Naive thymus-derived CD8-positive, alpha-beta T cell (primary cell): ENCODE measurements around the gene LACTBL1. TPM values are rescaled to one million over a fixed set of nuclear protein-coding genes. Genes with fewer than 3 reads are reported as not detected.

ENCODE experiments used
- ATAC-seq, 2 donors: fragments of 150-1000 bp; cut with Tn5 transposase in 1 of 2; sonication (Bioruptor Pico), chemical (Tn5 transposase) in 1 of 2; 1 replicate in 1 of 2; 2 replicates in 1 of 2; pipeline ENCODE4 v1.10.0; 2021; ENCODE audit warnings: mild to moderate bottlenecking in 2 of 2, moderate library complexity in 2 of 2
- POLR2A ChIA-PET: fragments of 350-600 bp; sonication (Branson Sonifier 250); formaldehyde crosslinking; loops from one replicate; lab custom pipeline; 2021; ENCODE audit warnings: antibody characterized with exemption; lab: Charles Lee
- DNase-seq, 10 donors: peaks; one replicate each; pipeline versions ENCODE4 v3.0.0 to v3.0.0-alpha.2; 2020 to 2022
- H3K27ac Mint-ChIP-seq, 10 donors: one replicate each; pipeline ENCODE4 v1.8.0; 2020 to 2022; ENCODE audit warnings: mild to moderate bottlenecking in 10 of 10, mixed read lengths in 10 of 10, moderate library complexity in 4 of 10, inconsistent platforms in 1 of 10
- H3K27me3 Mint-ChIP-seq, 5 donors: one replicate each; pipeline ENCODE4 v1.8.0; 2021 to 2022; ENCODE audit warnings: mixed read lengths in 5 of 5
- H3K36me3 Mint-ChIP-seq, 3 donors: one replicate each; pipeline ENCODE4 v1.8.0; 2020 to 2022; ENCODE audit warnings: mixed read lengths in 3 of 3, mild to moderate bottlenecking in 2 of 3, inconsistent platforms in 1 of 3
- H3K4me1 Mint-ChIP-seq, 4 donors: one replicate each; pipeline ENCODE4 v1.8.0; 2021 to 2022; ENCODE audit warnings: mixed read lengths in 4 of 4
- H3K4me3 Mint-ChIP-seq, 10 donors: one replicate each; pipeline ENCODE4 v1.8.0; 2020 to 2022; ENCODE audit warnings: mild to moderate bottlenecking in 10 of 10, mixed read lengths in 10 of 10, moderate library complexity in 6 of 10, inconsistent platforms in 1 of 10
- H3K9me3 Mint-ChIP-seq, 9 donors: one replicate each; pipeline ENCODE4 v1.8.0; 2020 to 2022; ENCODE audit warnings: mixed read lengths in 9 of 9, mild to moderate bottlenecking in 3 of 9, inconsistent platforms in 1 of 9, moderate library complexity in 1 of 9
- polyA plus RNA-seq, 3 donors: library from polyadenylated mRNA; unstranded; fragments of 300-500 nt; fragmentation: Illumina TruSeq; gene quantifications; one replicate each; pipeline ENCODE4 v1.2.3, GENCODE V29; 2021
- total RNA-seq, 8 experiments: library from RNA in 2 of 8; stranded (reverse) in 2 of 8; gene quantifications; one replicate each; pipeline ENCODE4 v1.2.3 and lab custom pipeline; 2021 to 2026

LACTBL1 gene
- total and polyA plus RNA-seq, 5 experiments from 2014 or later, result not detected

DNA sequence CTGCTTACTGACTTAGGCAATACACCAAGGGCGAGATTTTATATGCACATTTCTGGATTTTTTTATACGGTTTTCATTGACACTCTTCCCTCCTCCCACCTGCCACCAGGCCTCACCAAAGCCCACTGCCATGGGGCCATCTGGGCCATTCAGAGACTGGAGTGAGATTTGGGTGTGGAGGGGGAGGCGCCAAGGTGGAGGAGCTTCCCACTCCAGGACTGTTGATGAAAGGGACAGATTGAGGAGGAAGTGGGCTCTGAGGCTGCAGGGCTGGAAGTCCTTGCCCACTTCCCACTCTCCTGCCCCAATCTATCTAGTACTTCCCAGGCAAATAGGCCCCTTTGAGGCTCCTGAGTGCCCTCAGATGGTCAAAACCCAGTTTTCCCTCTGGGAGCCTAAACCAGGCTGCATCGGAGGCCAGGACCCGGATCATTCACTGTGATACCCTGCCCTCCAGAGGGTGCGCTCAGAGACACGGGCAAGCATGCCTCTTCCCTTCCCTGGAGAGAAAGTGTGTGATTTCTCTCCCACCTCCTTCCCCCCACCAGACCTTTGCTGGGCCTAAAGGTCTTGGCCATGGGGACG lies 57.9 kb downstream of the LACTBL1 start:
- H3K27ac Mint-ChIP-seq, result no peak overlapping the region
- H3K4me1 Mint-ChIP-seq, result no peaks in the 10 kb centered on the region
- H3K27me3 Mint-ChIP-seq, result peaks cover 3 to 13% (median 6%) of the 10 kb centered on the region in 5 donors
- no peak overlapping the region for H3K4me3 Mint-ChIP-seq
- H3K9me3 Mint-ChIP-seq, result no peaks in the 10 kb centered on the region
- no peak for DNase-seq
- POLR2A ChIA-PET, result no interaction called here
- no peaks in the 10 kb centered on the region for H3K36me3 Mint-ChIP-seq
- ATAC-seq, result no peak

DNA sequence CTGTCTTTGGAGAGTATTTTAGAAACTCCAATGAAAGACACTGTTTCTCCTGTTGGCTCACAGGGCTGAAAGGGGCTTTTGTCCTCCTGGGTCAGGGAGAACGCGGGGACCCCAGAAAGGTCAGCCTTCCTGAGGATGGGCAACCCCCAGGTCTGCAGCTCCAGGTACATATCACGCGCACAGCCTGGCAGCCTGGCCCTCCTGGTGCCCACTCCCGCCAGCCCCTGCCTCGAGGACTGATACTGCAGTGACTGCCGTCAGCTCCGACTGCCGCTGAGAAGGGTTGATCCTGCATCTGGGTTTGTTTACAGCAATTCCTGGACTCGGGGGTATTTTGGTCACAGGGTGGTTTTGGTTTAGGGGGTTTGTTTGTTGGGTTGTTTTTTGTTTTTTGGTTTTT lies 58.5 kb downstream of the LACTBL1 start:
- H3K27ac Mint-ChIP-seq, result no peak overlapping the region
- DNase-seq, result no peak
- ATAC-seq, result no peak
- H3K27me3 Mint-ChIP-seq, result peaks cover 3 to 13% (median 6%) of the 10 kb centered on the region in 5 donors
- no peaks in the 10 kb centered on the region for H3K4me1 Mint-ChIP-seq
- no peaks in the 10 kb centered on the region for H3K9me3 Mint-ChIP-seq
- no peaks in the 10 kb centered on the region for H3K36me3 Mint-ChIP-seq
- POLR2A ChIA-PET, result no interaction called here
- no peak overlapping the region for H3K4me3 Mint-ChIP-seq

DNA sequence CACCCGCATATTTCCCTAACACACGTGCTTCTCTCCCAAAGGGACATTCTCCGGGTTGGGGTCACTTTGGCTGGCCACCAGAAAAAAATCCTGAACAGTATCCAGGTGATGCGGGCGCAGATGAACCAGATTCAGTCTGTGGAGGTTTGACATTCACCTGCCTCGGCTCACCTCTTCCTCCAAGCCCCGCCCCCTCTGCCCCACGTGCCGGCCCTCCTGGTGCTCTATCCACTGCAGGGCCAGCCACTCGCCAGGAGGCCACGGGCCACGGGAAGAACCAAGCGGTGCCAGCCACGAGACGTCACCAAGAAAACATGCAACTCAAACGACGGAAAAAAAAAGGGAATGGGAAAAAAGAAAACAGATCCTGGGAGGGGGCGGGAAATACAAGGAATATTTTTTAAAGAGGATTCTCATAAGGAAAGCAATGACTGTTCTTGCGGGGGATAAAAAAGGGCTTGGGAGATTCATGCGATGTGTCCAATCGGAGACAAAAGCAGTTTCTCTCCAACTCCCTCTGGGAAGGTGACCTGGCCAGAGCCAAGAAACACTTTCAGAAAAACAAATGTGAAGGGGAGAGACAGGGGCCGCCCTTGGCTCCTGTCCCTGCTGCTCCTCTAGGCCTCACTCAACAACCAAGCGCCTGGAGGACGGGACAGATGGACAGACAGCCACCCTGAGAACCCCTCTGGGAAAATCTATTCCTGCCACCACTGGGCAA lies 59.1 kb downstream of the LACTBL1 start:
- Mint-ChIP-seq H3K9me3 (no peaks in the 10 kb centered on the region), H3K4me3 (no peak overlapping the region), H3K27ac (no peak overlapping the region), H3K36me3 (no peaks in the 10 kb centered on the region), H3K27me3 (peaks cover 3 to 13% (median 6%) of the 10 kb centered on the region in 5 donors), H3K4me1 (no peaks in the 10 kb centered on the region)
- DNase-seq, result no peak
- POLR2A ChIA-PET, result no interaction called here
- no peak for ATAC-seq

DNA sequence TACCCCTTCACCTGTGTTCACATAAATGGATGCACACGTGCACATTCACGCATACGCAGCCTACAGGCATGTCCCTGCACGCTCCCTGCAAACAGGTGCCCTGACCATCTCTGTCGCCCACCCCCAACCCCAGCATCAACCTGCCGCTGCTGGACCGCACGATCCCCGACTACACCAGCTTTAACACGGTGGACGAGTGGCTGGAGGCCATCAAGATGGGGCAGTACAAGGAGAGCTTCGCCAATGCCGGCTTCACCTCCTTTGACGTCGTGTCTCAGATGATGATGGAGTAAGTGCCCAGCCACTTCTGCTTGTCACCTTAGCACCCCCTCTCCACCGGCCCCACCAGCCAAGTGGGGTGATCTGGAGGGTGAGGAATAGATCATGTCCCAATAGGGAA lies 60.4 kb downstream of the LACTBL1 start:
- ATAC-seq, result no peak
- Mint-ChIP-seq H3K4me3 (no peak overlapping the region), H3K27ac (no peak overlapping the region), H3K36me3 (no peaks in the 10 kb centered on the region), H3K9me3 (no peaks in the 10 kb centered on the region), H3K27me3 (peaks cover 0 to 10% (median 4%) of the 10 kb centered on the region in 5 donors), H3K4me1 (no peaks in the 10 kb centered on the region)
- DNase-seq, result no peak
- POLR2A ChIA-PET, result no interaction called here

DNA sequence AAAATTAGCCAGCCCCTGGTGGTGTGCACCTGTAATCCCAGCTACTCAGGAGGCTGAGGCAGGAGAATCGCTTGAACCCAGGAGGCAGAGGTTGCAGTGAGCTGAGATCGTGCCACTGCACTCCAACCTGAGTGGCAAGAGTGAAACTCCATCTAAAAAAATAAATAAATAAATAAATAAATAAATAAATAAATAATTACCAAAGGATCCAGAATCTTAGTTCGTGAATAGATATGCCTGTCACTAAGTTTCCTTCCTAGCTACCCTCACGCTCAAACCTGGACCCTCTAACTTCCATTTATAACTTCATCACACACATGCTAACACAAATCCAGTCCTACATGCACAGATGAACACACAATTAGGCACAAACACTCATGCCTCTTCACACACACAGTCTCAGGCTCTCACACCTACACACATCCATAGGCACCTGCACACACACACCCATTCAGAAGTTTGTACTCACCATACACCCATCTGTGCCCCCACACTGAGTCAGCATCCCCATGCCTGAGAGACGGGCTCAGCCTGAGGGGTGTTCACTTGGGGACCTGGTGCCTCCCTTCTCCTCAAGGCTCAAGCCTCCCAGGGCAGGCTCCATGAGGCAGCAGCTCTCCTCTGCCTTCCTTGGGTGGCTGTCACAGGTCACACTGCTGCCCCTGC lies 61.5 kb downstream of the LACTBL1 start:
- Mint-ChIP-seq H3K4me3 (no peak overlapping the region), H3K4me1 (no peaks in the 10 kb centered on the region), H3K27me3 (peaks cover 0 to 8% (median 0%) of the 10 kb centered on the region in 5 donors), H3K9me3 (no peaks in the 10 kb centered on the region), H3K36me3 (no peaks in the 10 kb centered on the region), H3K27ac (no peak overlapping the region)
- POLR2A ChIA-PET, result no interaction called here
- DNase-seq (no peak), ATAC-seq (no peak)

DNA sequence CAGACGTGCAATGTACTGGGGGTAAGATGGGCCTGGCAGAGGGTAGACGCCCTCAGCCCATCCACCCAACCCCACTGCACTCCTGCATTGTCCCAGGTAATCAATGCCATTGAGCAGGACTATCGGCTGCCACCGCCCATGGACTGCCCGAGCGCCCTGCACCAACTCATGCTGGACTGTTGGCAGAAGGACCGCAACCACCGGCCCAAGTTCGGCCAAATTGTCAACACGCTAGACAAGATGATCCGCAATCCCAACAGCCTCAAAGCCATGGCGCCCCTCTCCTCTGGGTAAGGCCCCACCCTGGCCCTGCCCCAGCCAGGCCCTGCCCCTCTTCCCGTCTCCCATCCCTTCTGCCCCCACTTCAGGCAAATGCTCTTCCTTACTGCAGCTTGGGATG lies 62.4 kb downstream of the LACTBL1 start:
- no peak for DNase-seq
- no peaks in the 10 kb centered on the region for H3K36me3 Mint-ChIP-seq
- POLR2A ChIA-PET, result no interaction called here

DNA sequence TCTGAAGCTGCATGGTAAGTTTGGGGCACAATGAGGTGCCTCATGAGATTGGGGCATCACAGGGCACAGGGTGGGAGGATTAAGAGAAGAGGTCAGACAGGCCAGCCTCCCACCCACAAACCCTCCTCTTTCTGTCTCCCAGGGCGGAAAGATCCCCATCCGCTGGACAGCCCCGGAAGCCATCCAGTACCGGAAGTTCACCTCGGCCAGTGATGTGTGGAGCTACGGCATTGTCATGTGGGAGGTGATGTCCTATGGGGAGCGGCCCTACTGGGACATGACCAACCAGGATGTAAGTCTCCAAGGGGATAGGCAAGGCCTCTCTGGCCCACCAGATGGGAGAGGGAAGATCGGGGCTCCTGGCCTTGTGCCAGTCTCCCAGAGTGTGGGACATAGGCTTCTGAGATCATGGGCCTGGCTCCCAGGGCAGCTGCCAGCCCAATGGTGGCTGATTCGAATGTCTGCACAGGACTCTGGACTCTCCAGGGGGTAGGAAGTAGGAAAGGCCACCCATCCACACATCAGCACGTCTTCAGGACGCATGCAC lies 63.7 kb downstream of the LACTBL1 start:
- no peak overlapping the region for H3K27ac Mint-ChIP-seq
- DNase-seq (no peak), ATAC-seq (no peak)
- peaks cover 0 to 2% (median 0%) of the 10 kb centered on the region in 4 donors for H3K4me1 Mint-ChIP-seq
- POLR2A ChIA-PET, result no interaction called here
- no peaks in the 10 kb centered on the region for H3K9me3 Mint-ChIP-seq
- H3K27me3 Mint-ChIP-seq, result peaks cover 0 to 4% (median 0%) of the 10 kb centered on the region in 5 donors
- no peaks in the 10 kb centered on the region for H3K36me3 Mint-ChIP-seq
- H3K4me3 Mint-ChIP-seq, result no peak overlapping the region

More for the DNA sequence above, 62.4 kb downstream of the LACTBL1 start:
- no peak for ATAC-seq
- H3K27me3 Mint-ChIP-seq, result peaks cover 0 to 4% (median 0%) of the 10 kb centered on the region in 5 donors
- no peak overlapping the region for H3K27ac Mint-ChIP-seq
- no peak overlapping the region for H3K4me3 Mint-ChIP-seq
- peaks cover 0 to 2% (median 0%) of the 10 kb centered on the region in 4 donors for H3K4me1 Mint-ChIP-seq
- no peaks in the 10 kb centered on the region for H3K9me3 Mint-ChIP-seq

DNA sequence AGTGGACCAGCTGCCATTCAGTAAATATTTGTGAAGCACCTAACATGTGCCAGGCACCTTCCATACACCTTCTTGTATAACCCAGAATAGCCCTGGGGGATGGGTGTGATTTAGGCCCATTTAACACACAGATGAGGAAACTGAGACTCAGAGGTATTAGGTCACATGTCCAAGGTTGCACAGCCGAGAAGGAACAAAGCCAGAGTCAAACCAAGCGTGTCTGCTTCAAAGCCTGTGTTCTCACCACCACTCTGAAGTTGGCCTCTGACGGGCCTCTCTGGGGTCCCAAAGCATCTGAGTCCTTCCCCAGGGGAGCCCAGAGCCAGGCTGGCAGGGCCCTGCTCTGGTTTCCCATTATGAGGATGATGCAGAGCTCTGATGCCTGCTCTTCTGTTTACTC lies 65.1 kb downstream of the LACTBL1 start:
- no peaks in the 10 kb centered on the region for H3K9me3 Mint-ChIP-seq
- ATAC-seq, result no peak
- H3K4me3 Mint-ChIP-seq, result no peak overlapping the region
- no peak for DNase-seq
- peaks cover 0 to 2% (median 0%) of the 10 kb centered on the region in 4 donors for H3K4me1 Mint-ChIP-seq
- no peak overlapping the region for H3K27ac Mint-ChIP-seq
- H3K27me3 Mint-ChIP-seq, result peaks cover 0 to 8% (median 0%) of the 10 kb centered on the region in 5 donors
- no peaks in the 10 kb centered on the region for H3K36me3 Mint-ChIP-seq
- POLR2A ChIA-PET, result no interaction called here

DNA sequence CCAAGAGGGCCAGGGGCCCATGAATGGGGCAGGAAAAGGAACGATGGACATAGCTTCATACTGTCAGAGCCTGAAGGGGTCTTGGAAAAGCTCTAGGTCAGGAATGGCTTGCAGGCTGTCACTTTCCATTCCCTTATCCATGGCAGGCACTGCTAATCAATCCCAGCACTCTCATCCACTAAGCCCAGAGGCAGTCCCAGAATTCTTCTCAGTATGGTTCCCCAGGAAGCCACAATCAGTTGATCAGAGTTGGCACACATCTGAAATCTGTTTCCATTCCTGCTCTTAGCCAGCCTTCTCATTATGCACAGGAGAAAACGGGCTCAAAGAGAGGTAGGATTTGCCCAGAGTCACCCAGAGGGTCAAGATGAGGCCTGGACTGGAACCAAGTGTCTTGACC lies 65.7 kb downstream of the LACTBL1 start:
- no peak overlapping the region for H3K27ac Mint-ChIP-seq
- peaks cover 0 to 12% (median 0%) of the 10 kb centered on the region in 5 donors for H3K27me3 Mint-ChIP-seq
- H3K4me1 Mint-ChIP-seq, result peaks cover 0 to 2% (median 0%) of the 10 kb centered on the region in 4 donors
- POLR2A ChIA-PET, result no interaction called here
- H3K9me3 Mint-ChIP-seq, result no peaks in the 10 kb centered on the region
- H3K4me3 Mint-ChIP-seq, result no peak overlapping the region
- H3K36me3 Mint-ChIP-seq, result no peaks in the 10 kb centered on the region
- DNase-seq, result no peak
- no peak for ATAC-seq

DNA sequence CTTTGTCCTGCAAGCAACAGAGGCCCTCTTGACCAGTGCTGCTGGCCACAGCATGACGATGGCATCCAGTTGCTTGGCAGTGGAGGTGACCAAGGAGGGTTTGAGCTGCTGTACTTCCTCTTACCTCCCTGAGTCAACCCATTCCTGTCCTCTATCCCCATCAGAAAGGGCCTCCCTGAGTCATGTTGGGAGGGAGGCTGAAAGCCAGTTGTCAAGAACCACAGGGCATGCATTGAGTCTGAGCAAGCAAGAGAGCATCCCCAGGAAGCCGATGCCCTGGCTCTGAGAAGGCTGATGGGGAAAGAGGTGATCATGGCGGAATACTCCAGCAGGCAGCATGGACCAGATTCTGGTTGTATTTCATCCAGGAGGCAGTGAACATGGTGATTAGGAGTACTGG lies 69.6 kb downstream of the LACTBL1 start:
- Mint-ChIP-seq H3K4me1 (peaks cover 0 to 2% (median 0%) of the 10 kb centered on the region in 4 donors), H3K36me3 (no peaks in the 10 kb centered on the region), H3K9me3 (no peaks in the 10 kb centered on the region), H3K27ac (no peak overlapping the region), H3K27me3 (peaks cover 6 to 18% (median 10%) of the 10 kb centered on the region in 5 donors), H3K4me3 (no peak overlapping the region)
- POLR2A ChIA-PET, result no interaction called here
- ATAC-seq (no peak), DNase-seq (no peak)
